GM12891 (cell line): ENCODE results near the gene STOX2.

Experiments
- DNase-seq: peaks from one replicate; pipeline ENCODE4 v3.0.0; 2011; ENCODE audit warnings: low spot score; ENCODE audit not compliant: insufficient read length
- FAIRE-seq: peaks from 2 replicates; lab custom pipeline; 2011; peaks lifted over from hg19 to GRCh38; lab: Jason Lieb, UNC
- PAX5 ChIP-seq: IDR thresholded peaks from 2 replicates; pipeline ENCODE4 v1.6.1; 2011; ENCODE audit warnings: low read length, moderate library complexity, mild to moderate bottlenecking; ENCODE audit not compliant: insufficient read depth, severe bottlenecking
- POLR2A ChIP-seq: IDR thresholded peaks from 2 replicates; pipeline ENCODE4 v1.6.1; 2011; ENCODE audit warnings: low read depth, low read length, control low read depth
- POLR2AphosphoS5 ChIP-seq: IDR thresholded peaks from 2 replicates; pipeline ENCODE4 v1.6.1; 2011; ENCODE audit warnings: low read depth, low read length, control low read depth
- POU2F2 ChIP-seq: IDR thresholded peaks from 2 replicates; pipeline ENCODE4 v1.6.1; 2011; ENCODE audit warnings: low read depth, mild to moderate bottlenecking, control low read depth, low read length, moderate library complexity
- SPI1 ChIP-seq: IDR thresholded peaks from 2 replicates; pipeline ENCODE4 v1.6.1; 2011; ENCODE audit warnings: low read depth, low read length, control low read depth
- TAF1 ChIP-seq: IDR thresholded peaks from 2 replicates; pipeline ENCODE4 v1.6.1; 2011; ENCODE audit warnings: low read depth, low read length, control low read depth

Gene STOX2

DNA sequence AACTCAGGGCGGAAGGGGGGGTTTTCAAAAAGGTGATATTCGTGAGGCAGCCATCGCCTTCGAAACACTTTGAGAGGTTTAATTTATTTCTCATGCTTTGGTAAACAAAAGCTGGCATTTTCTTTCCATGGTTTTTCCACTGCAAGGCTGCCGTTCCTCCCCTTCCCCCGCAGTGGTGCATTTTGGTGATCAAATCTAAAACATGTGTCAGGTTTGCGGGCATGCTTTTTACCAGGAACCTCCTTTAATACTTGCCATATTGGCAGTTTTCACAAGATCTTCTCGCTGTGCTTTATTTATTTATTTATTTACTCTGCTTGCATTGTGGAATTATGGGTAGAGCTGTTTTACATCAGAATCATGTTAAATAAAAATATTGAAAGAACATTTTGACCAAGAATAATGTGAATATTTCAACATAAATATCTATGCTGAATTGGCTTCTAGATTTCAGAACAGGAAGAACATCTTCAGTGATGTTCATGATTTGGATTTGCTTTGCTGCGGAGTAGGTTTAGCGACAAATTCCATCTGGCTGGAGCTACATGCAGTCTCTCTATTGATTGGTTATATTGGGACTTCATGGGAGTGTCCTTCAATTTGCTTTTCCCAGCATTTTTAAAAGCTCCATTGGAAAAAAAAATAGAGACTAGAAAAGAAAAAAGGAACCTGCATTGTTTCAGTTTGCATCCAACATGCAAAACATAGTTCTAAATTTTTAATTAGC is 54.4 kb downstream of the STOX2 start:
- FAIRE-seq (no peak), DNase-seq (no peak)
- TF ChIP-seq PAX5 (no peak), SPI1 (no peak), TAF1 (no peak), POLR2AphosphoS5 (no peak), POLR2A (no peak), POU2F2 (no peak)

DNA sequence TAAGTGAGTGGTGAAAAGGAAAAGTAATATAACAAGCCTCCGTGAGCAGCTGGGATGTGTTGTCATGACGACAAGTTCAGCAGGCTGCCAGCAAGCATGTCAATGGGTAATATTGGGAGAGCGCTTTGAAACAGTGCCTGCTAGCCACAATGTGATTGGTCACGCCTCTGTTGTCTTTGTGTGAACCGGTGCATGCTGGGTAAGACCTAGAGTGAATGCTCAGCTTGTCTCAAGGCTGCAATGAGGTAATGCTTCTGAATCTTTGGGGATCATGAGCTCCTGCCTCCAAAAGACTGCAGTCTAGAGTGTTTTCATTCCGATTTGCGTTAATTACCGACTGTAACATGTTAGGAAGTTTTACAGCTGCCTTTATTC is 54.9 kb downstream of the STOX2 start:
- no peak for TF ChIP-seq POLR2AphosphoS5
- TF ChIP-seq POLR2A, result no peak
- DNase-seq, result no peak
- no peak for FAIRE-seq

GRCh38 chr4:183960962-183961541 is 55.9 kb downstream of the STOX2 start:
- TF ChIP-seq POLR2AphosphoS5, result no peak
- no peak for TF ChIP-seq SPI1
- no peak for TF ChIP-seq PAX5
- TF ChIP-seq TAF1, result no peak
- no peak for TF ChIP-seq POLR2A
- TF ChIP-seq POU2F2, result no peak
- FAIRE-seq, result no peak
- DNase-seq, result no peak

- DNase-seq (no peak), FAIRE-seq (no peak)
- TF ChIP-seq POLR2AphosphoS5, result no peak
- TF ChIP-seq TAF1, result no peak
These were observed 56.7 kb downstream of the STOX2 start for GRCh38 chr4:183961795-183962194.

GRCh38 chr4:183962419-183962818 is 57.3 kb downstream of the STOX2 start:
- TF ChIP-seq POU2F2, result no peak
- no peak for TF ChIP-seq TAF1
- no peak for TF ChIP-seq SPI1
- no peak for DNase-seq

GRCh38 chr4:183966371-183966770 is 61.3 kb downstream of the STOX2 start:
- TF ChIP-seq TAF1 (no peak), POLR2A (no peak), POLR2AphosphoS5 (no peak), POU2F2 (no peak), SPI1 (no peak), PAX5 (no peak)
- DNase-seq (no peak), FAIRE-seq (no peak)

More at GRCh38 chr4:183962419-183962818, 57.3 kb downstream of the STOX2 start:
- FAIRE-seq, result no peak

DNA sequence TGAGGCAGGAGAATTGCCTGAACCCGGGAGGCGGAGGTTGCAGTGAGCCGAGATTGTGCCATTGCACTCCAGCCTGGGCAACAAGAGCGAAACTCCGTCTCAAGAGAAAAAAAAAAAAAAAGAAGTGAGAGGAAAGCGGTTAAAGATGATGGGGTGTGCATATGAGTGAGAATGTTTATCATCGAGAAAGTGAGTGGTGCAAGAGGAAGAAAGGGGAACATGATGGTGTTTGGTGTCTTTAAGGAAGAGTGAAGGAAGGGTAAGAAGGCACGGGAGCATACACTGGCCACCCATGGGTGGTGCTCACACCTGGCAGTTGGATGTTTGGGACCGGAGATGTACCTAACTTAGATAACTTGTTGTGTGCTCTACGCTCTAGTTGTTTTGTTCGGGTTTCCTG is 62.2 kb downstream of the STOX2 start:
- FAIRE-seq, result no peak

DNA sequence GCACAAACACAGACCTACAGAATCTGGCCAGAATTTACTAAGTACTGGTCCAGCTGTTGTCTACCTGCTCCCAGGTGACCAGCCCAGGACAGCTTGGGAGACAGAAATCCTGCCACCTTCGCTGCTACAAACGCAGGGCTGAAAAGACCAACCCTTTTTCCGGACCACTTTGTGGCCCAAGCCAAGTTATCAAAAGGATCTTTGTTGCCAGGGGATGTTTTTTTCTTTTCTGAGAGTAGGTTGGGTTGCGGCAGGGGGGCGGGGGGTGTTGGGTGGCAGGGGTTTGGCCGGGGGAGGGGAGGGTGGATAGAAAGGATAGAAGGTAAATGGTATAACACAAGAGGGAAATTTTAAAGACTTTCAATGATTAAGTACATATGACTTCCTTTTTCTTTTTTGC is 63.4 kb downstream of the STOX2 start:
- FAIRE-seq (no peak), DNase-seq (no peak)
- TF ChIP-seq TAF1 (no peak), POLR2AphosphoS5 (no peak), POLR2A (no peak), SPI1 (no peak), POU2F2 (no peak), PAX5 (no peak)

More for the DNA sequence above, 62.2 kb downstream of the STOX2 start:
- DNase-seq, result no peak
- TF ChIP-seq POU2F2 (no peak), POLR2AphosphoS5 (no peak), TAF1 (no peak), POLR2A (no peak), SPI1 (no peak), PAX5 (no peak)

DNA sequence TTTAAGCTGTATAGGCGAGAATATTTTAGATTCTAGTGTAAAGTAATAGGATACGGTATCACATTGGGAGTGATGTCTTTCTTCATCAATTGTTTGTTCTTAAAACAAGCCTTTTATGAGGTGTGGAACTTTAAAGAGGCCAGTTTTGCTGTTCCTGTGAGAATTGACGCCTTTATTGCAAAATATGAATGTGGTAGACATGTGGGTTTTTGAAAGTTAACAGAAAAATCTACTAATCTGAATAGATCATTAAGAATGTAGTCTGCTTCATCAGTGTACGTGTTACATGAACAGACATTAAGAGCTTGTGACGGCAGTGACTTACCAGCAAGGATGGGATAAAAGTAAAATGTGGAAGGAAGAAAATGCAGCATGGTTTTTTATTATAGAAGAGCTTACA is 63.8 kb downstream of the STOX2 start:
- FAIRE-seq (no peak), DNase-seq (no peak)
- TF ChIP-seq POLR2A (no peak), PAX5 (no peak), POLR2AphosphoS5 (no peak), SPI1 (no peak), TAF1 (no peak), POU2F2 (no peak)

- no peak for FAIRE-seq
- TF ChIP-seq SPI1, result no peak
These were observed 64.5 kb downstream of the STOX2 start for GRCh38 chr4:183969596-183969995.

GRCh38 chr4:183971929-183972490 is 66.9 kb downstream of the STOX2 start:
- TF ChIP-seq POLR2A (no peak), SPI1 (no peak), POLR2AphosphoS5 (no peak), PAX5 (no peak), POU2F2 (no peak), TAF1 (no peak)
- no peak for FAIRE-seq
- no peak for DNase-seq

More at GRCh38 chr4:183969596-183969995, 64.5 kb downstream of the STOX2 start:
- no peak for DNase-seq
